ENCODE data around the gene CBX5. TPM values are rescaled to one million over a fixed set of nuclear protein-coding genes. Genes with fewer than 3 reads are reported as not detected.

CBX5 gene
- total RNA-seq, 1 donor from 2014 or later: 288 TPM

DNA sequence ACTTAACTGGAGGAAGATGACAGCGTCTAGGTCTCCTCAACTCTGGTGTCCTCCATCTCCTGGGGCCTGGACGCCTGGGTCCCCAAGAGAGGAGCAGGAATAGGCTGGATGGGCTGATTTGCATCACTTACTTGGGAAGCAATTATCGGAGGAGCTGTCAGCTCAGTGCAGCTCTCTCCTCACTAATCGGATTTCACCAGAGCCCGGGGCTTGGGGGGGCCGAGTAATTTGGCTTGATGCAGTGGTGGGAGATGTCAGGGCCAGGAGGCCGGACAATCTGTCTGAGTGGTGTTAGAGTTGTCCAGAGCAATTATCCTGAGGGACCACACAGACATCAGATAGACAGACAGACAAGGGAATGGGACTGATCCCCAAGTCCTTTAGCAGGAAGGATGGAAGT, 86.5 kb downstream of the CBX5 start:
- Histone ChIP-seq H3K27ac (no peak overlapping the region), H4K20me1 (ENCODE audit: low read depth) (no peaks in the 10 kb centered on the region), H3K4me1 (no peaks in the 10 kb centered on the region), H3K9ac (no peak overlapping the region), H2AFZ (replicated peaks) (no peak overlapping the region), H3F3A (ENCODE audit: low read depth) (no peaks in the 10 kb centered on the region), H3K36me3 (no peaks in the 10 kb centered on the region), H3K4me2 (no peak overlapping the region), H3K27me3 (peaks cover 94% of the 10 kb centered on the region), H3K79me2 (ENCODE audit: low read depth) (no peaks in the 10 kb centered on the region), H3K4me3 (no peak overlapping the region), H3K9me3 (ENCODE audit: low read depth) (no peaks in the 10 kb centered on the region)
- Mint-ChIP-seq H3K27ac (no peak overlapping the region), H3K4me3 (no peak overlapping the region), H3K27me3 (ENCODE audit: insufficient read depth, low read depth) (peaks cover 61% of the 10 kb centered on the region), H3K4me1 (peaks cover 7% of the 10 kb centered on the region), H3K36me3 (no peaks in the 10 kb centered on the region), H3K9me3 (no peaks in the 10 kb centered on the region)
- TF ChIP-seq, protein P1, sequence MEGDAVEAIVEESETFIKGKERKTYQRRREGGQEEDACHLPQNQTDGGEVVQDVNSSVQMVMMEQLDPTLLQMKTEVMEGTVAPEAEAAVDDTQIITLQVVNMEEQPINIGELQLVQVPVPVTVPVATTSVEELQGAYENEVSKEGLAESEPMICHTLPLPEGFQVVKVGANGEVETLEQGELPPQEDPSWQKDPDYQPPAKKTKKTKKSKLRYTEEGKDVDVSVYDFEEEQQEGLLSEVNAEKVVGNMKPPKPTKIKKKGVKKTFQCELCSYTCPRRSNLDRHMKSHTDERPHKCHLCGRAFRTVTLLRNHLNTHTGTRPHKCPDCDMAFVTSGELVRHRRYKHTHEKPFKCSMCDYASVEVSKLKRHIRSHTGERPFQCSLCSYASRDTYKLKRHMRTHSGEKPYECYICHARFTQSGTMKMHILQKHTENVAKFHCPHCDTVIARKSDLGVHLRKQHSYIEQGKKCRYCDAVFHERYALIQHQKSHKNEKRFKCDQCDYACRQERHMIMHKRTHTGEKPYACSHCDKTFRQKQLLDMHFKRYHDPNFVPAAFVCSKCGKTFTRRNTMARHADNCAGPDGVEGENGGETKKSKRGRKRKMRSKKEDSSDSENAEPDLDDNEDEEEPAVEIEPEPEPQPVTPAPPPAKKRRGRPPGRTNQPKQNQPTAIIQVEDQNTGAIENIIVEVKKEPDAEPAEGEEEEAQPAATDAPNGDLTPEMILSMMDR (IDR thresholded peaks at IDR 0.05): no peak
- TF ChIP-seq EZH2phosphoT487 (IDR thresholded peaks at IDR 0.05): no peak
- no peak for DNase-seq (ENCODE audit: low spot score)

- H4K20me1 ChIP-seq (ENCODE audit: low read depth): peaks cover 9% of the 10 kb centered on the region
- peaks cover 4% of the 10 kb centered on the region for H3K79me2 ChIP-seq (ENCODE audit: low read depth)
- H3K9me3 ChIP-seq (ENCODE audit: low read depth): no peaks in the 10 kb centered on the region
- Mint-ChIP-seq H3K9me3 (no peaks in the 10 kb centered on the region), H3K27me3 (ENCODE audit: insufficient read depth, low read depth) (peaks cover 46% of the 10 kb centered on the region), H3K4me3 (no peak overlapping the region), H3K4me1 (peaks cover 11% of the 10 kb centered on the region), H3K27ac (no peak overlapping the region), H3K36me3 (peaks cover 6% of the 10 kb centered on the region)
- H3K36me3 ChIP-seq: no peaks in the 10 kb centered on the region
- H3K4me3 ChIP-seq: no peak overlapping the region
- H3K4me2 ChIP-seq: no peak overlapping the region
- peak; percentile 90 for DNase-seq (ENCODE audit: low spot score)
- no peak overlapping the region for H3K27ac ChIP-seq
- no peaks in the 10 kb centered on the region for H3K4me1 ChIP-seq
- peaks cover 76% of the 10 kb centered on the region for H3K27me3 ChIP-seq
- H2AFZ ChIP-seq (replicated peaks): no peak overlapping the region
- TF ChIP-seq EZH2 (IDR thresholded peaks at IDR 0.05): peak; percentile 68
- TF ChIP-seq EZH2phosphoT487 (IDR thresholded peaks at IDR 0.05): no peak
- TF ChIP-seq, protein P1 (IDR thresholded peaks at IDR 0.05): peak; percentile 77
- no peak overlapping the region for H3K9ac ChIP-seq
- peaks cover 7% of the 10 kb centered on the region for H3F3A ChIP-seq (ENCODE audit: low read depth)
These were observed 88.3 kb downstream of the CBX5 start for GRCh38 chr12:54191550-54192022.

- Mint-ChIP-seq H3K27me3 (ENCODE audit: insufficient read depth, low read depth) (peaks cover 42% of the 10 kb centered on the region), H3K4me1 (peaks cover 11% of the 10 kb centered on the region), H3K36me3 (peaks cover 7% of the 10 kb centered on the region), H3K4me3 (peak overlapping the region; percentile 5), H3K27ac (no peak overlapping the region), H3K9me3 (no peaks in the 10 kb centered on the region)
- TF ChIP-seq, protein P1 (IDR thresholded peaks at IDR 0.05): no peak
- TF ChIP-seq EZH2 (IDR thresholded peaks at IDR 0.05) (no peak), EZH2phosphoT487 (IDR thresholded peaks at IDR 0.05) (no peak)
- Histone ChIP-seq H3K79me2 (ENCODE audit: low read depth) (peaks cover 4% of the 10 kb centered on the region), H4K20me1 (ENCODE audit: low read depth) (peaks cover 9% of the 10 kb centered on the region), H3F3A (ENCODE audit: low read depth) (peaks cover 7% of the 10 kb centered on the region), H3K4me1 (no peaks in the 10 kb centered on the region), H2AFZ (replicated peaks) (no peak overlapping the region), H3K27ac (no peak overlapping the region), H3K9me3 (ENCODE audit: low read depth) (no peaks in the 10 kb centered on the region), H3K4me3 (no peak overlapping the region), H3K4me2 (no peak overlapping the region), H3K27me3 (peaks cover 71% of the 10 kb centered on the region), H3K36me3 (no peaks in the 10 kb centered on the region), H3K9ac (no peak overlapping the region)
- no peak for DNase-seq (ENCODE audit: low spot score)
These were observed 88.8 kb downstream of the CBX5 start for GRCh38 chr12:54191126-54191525.

Measured in neural progenitor cell (in vitro differentiated cells).